HG03442 (cell line): ENCODE results near the gene TPPP2.

Experiments
- ATAC-seq: cut with Tn5 transposase; IDR thresholded peaks from one replicate; pipeline ENCODE4 v1.9.1; 2021; ENCODE audit warnings: mild to moderate bottlenecking, moderate library complexity; ENCODE audit not compliant: unreplicated experiment

The TPPP2 gene

GRCh38 chr14:21016413-21017190, 13.4 kb upstream of the TPPP2 start:
- no peak for ATAC-seq

DNA sequence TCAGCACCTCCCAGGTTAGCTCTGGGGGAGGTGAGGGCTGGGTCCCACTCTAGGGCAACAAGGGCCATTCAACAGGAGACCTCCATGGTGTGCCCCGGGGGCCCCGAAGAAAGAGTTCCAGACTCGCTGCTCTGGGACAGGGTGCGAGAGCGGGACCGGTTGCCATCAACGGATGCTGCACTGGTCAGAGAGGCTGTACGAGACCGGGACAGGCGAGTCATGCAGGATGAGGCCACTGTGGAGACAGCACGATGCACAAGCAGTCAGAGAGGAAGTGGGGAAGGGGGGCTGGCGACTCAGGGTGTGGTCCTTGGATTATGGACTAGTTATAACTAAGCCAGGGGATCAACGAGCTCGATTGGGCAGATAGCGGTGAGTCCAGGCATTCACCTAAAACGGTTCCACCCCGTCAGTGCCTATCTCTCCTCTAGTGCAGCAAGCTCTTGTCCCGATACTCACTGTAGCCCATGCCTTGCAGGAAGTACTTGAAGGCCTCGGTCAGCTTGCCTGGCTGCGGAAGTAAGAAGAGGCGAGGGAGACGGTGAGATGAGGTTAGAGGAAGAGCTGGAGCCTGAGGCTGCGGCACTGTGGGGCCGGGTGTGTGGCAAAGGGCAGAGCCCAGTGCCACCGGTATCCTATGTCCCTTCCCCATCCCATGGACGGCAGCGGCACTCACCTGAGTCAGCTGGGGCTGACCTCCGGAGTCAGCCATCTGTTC, 12.3 kb upstream of the TPPP2 start:
- no peak for ATAC-seq

- no peak for ATAC-seq
These were observed 11.7 kb upstream of the TPPP2 start for GRCh38 chr14:21018286-21018685.

DNA sequence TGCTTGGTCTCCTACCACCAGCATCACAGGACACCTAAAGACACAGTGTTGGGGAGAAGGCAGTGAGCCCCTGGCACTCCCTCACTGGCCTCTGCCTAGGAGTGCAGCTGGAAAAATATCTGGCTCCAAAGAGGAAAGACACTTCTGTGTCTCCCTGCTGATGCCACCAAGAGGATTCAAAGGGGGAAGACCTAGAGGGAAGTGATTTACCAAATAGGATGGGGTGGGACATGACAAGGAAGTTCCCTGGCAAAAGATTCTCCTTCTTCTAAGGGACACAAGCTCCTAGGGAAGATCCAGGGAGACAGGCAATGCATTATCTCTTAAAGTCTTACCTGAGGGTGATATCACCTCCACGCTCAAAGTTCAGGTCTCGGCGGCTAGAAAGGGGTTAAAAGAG, 11.2 kb upstream of the TPPP2 start:
- ATAC-seq = no peak

GRCh38 chr14:21019366-21019765, 10.7 kb upstream of the TPPP2 start:
- ATAC-seq = no peak

DNA sequence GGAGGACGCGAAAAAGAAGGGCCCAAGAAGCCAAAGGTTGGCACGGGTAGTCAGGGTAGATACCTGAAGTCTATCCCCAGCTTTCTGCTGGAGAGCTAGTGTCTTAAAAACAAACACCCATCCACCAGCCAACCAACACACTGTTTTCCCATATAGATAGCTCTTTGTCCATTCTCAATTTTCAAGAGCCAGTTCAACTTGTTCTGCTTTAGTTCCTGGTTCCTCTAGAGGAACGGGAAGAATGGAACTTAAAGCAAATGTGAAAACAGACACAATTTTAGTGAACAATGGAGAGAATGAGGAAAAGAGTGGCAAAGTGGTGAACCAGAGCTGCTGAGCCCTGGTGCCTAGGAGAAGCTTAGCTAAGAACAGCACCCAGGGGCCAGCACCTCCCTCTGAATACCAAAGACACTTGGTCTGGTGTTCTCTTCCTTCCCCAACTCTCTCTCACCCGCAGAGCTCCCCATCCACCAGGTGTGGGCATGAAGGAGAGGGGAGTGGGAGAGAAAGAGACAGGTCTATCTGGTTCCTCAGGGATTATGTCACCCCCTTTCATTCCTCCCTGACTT, 9.0 kb upstream of the TPPP2 start:
- ATAC-seq = no peak

DNA sequence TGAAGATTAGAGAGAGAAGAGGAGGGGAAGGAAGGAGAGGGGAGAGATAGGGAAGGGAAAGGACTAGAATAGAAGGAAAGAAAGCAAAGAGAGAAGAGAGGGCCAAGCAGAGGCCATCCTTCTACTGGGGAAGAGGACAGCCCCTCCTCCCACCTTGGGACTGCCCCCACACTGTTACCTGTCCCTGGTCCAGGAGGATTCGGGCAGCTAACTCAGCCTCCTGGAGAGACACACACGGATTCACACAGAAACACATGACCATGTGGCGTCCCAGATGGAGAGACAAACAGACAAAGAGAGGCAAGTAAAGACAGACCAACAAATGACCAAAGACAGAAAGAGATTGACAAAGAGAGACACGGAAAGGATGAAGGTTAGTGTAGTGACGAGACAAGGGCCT, 7.3 kb upstream of the TPPP2 start:
- no peak for ATAC-seq

DNA sequence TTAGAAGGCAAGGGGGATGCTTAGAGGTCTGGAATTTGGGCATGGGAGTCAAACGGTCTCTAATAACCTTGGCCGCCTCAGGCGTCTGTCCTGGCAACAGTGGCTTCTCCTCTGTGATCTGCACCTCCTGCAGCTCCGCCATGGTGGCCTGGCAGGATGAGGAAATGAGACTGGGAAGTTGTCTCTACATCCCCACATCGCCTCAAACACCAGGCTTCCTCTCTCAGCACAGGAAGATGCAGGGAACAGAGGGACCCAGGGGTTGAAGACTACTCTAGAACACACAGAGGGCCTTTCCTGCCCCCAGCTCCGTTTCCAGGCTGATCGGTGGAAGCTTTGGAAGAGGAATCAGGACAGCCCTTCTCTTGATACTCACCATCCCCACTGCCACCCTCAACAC, 6.8 kb upstream of the TPPP2 start:
- no peak for ATAC-seq

- no peak for ATAC-seq
These were observed 6.0 kb upstream of the TPPP2 start for GRCh38 chr14:21023817-21024584.

GRCh38 chr14:21024585-21025370, 5.2 kb upstream of the TPPP2 start, which contains the start of gene NDRG2:
NDRG2 (minus strand) TSS chr14:21025061; CDS start chr14:21023315, 1,746 bp downstream.
- ATAC-seq = no peak

DNA sequence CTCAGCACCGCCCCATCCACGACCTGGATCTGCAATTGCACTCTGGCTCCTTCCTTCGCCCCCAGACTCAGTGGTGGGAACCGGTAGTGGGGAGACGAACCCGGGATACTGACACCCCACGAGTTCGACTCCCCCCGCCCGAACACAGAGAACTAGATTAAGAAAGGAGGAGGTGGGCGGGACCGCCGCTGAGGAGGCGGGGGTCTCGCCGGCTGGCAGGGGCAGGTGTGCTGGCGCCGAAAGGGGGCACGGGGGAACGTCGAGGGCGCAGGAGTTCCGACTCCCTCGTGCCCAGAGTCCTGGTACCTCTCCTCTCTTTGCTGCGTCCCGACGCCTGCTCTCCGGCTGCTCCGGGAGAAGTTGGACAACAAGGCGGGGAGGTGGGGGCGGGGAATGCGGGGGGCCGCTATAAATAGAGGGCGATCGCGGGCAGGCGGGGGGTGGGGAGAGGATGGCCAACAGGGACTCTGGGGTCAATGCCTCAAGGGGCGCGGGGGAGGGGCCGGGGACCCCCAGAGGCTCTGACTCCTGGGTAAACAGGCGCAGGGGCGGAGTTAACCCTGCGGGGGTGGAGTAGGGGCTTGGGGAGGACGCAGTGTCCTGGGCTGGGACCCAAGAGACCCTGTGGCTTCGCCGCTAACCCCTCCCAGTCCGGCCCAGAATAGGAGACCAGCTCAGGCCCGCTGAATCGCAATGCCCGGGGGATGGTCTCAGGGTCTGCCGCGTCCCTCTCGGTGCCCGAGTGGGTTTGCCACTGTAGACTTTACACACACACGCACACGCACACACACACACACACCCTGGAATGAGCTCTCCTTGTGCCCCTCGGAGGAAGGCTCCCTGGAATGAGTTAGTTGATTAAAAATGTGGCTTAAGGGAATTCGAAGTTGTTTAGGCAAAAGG, 4.4 kb upstream of the TPPP2 start:
- no peak for ATAC-seq

- no peak for ATAC-seq
These were observed 3.6 kb upstream of the TPPP2 start for GRCh38 chr14:21026274-21026987.

- no peak for ATAC-seq
These were observed 3.1 kb upstream of the TPPP2 start for GRCh38 chr14:21026988-21027315.

GRCh38 chr14:21030531-21030930, 514 bp downstream of the TPPP2 start:
- no peak for ATAC-seq

DNA sequence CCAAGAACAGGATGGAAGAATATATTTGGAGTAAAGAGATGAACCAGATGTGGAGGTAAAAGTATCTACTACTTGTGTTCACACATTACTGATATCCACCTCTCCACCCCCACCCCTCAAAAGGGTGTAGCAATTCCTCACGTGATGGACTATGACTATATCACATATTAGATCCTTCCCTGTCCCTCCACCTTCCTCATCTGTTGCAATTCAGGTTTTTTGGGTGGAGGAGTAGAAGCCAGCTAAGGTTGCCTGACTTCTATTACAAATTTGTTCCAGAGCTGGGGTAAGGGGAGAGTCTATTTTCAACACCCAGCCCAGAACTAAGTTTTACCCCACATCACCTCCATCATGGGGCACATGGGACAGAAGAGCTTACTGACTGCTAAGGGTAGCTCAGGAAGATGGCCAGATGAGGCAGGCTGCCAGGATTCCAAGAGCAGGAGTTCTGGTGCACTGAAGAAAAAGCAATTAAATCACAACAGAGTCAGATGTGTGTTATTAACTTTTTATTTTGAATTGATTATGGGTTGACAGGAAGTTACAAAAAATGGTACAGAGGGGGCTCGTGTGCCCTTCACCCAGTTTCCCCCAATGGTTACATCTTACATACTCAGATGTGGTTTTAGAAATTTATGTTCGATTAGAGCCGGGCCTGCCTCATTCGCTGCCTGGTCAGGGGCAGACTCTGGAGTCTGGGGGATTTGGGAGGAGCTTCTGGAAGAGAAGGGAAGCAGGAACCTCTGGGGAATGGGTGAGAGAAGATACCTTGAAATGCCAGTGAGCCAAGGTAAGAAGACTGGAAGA, 2.5 kb downstream of the TPPP2 start:
- no peak for ATAC-seq

- ATAC-seq = no peak
These were observed 3.2 kb downstream of the TPPP2 start for GRCh38 chr14:21033133-21033698.

GRCh38 chr14:21034707-21035106, 4.7 kb downstream of the TPPP2 start, which contains the start of gene RNASE13:
RNASE13 (minus strand) TSS chr14:21034807; CDS start chr14:21034288, 519 bp downstream.
- ATAC-seq = no peak

DNA sequence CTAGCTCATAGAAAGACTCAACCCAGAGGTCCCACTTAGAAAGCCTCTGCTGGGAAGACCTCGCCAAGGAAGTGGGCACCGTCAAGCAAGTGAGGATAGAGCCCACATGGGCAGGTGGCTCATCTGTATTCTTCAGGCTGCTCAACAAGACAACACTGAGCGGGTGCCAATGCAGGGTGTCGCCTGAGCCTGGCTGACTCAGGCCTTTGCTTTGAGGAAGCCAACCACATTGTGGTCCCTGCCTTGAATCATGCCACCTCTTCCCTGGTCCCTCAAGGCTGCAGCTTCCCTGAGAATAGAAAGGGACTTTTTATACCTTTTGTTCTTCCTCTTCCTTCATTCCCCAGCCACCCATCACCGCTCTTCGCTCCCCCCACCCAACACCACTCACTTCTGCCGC, 6.7 kb downstream of the TPPP2 start:
- ATAC-seq = no peak
